ENCODE results near the gene GNA12.

- no peak for TF ChIP-seq CTCF (IDR thresholded peaks at IDR 0.05)
- no peak for TF ChIP-seq POLR2A (IDR thresholded peaks at IDR 0.05)
Observed at GRCh38 chr7:2811476-2812113, 32.5 kb downstream of the GNA12 start.
